K562 (cell line): ENCODE data around the gene GNA14. TPM values are rescaled to one million over a fixed set of nuclear protein-coding genes. Genes with fewer than 3 reads are reported as not detected.

Source experiments
- ATF1 ChIP-seq, 2 experiments: fragments of 450-650 bp in 1 of 2; IDR thresholded peaks; 2 replicates each; pipeline ENCODE4 v1.6.1; 2016; ENCODE audit warnings: missing compliant biosample characterization in 1 of 2, missing genetic modification characterization in 1 of 2
- BCLAF1 ChIP-seq, 2 experiments: fragments of 450-650 bp in 1 of 2; IDR thresholded peaks; 2 replicates each; pipeline ENCODE4 v1.6.1; 2011 to 2017; ENCODE audit warnings: low read depth in 2 of 2, antibody characterized with exemption in 1 of 2, borderline replicate concordance in 1 of 2, low read length in 1 of 2, mild to moderate bottlenecking in 1 of 2, mixed read lengths in 1 of 2; ENCODE audit not compliant: control insufficient read depth in 1 of 2
- BRCA1 ChIP-seq, 2 experiments: fragments of 450-650 bp in 1 of 2; sonication (generic) in 1 of 2; formaldehyde crosslinking in 1 of 2; IDR thresholded peaks; 2 replicates each; pipeline versions ENCODE4 v1.5.0 to v1.6.1; 2017 to 2020; ENCODE audit warnings: mild to moderate bottlenecking in 1 of 2, missing genetic modification reagents in 1 of 2
- FOXJ2 ChIP-seq: fragments of 200-800 bp; sonication (Bioruptor generic); IDR thresholded peaks from 2 replicates; pipeline ENCODE4 v1.6.1; 2016; ENCODE audit warnings: missing genetic modification characterization, missing compliant biosample characterization
- HDAC2 ChIP-seq: fragments of 450-650 bp; IDR thresholded peaks from 2 replicates; pipeline ENCODE4 v1.6.1; 2016; ENCODE audit warnings: mild to moderate bottlenecking
- LCOR ChIP-seq: sonication (generic); formaldehyde crosslinking; IDR thresholded peaks from 2 replicates; pipeline ENCODE4 v1.8.0; 2022; ENCODE audit warnings: mild to moderate bottlenecking, missing genetic modification reagents
- NCOA2 ChIP-seq, 2 experiments: fragments of 450-650 bp; IDR thresholded peaks; 2 replicates each; pipeline ENCODE4 v1.6.1; 2018; ENCODE audit warnings: mild to moderate bottlenecking in 2 of 2, moderate library complexity in 1 of 2; ENCODE audit not compliant: partially characterized antibody in 2 of 2
- PTBP1 ChIP-seq: fragments of 200-400 bp; formaldehyde crosslinking; IDR thresholded peaks from 2 replicates; pipeline ENCODE4 v1.6.1; 2017; ENCODE audit warnings: low read depth, low read length
- TCF7L2 ChIP-seq: fragments of 150-350 bp; IDR thresholded peaks from 2 replicates; pipeline ENCODE4 v1.6.1; 2016; ENCODE audit warnings: low read depth, mild to moderate bottlenecking, low read length, moderate library complexity
- ZFP91 ChIP-seq: sonication (generic); formaldehyde crosslinking; IDR thresholded peaks from 2 replicates; pipeline ENCODE4 v1.8.0; 2022; ENCODE audit warnings: mild to moderate bottlenecking, missing genetic modification reagents
- ZNF586 ChIP-seq: fragments of 450-650 bp; formaldehyde crosslinking; conservative IDR thresholded peaks from 2 replicates; pipeline ENCODE4 v1.4.0; 2020; ENCODE audit warnings: mild to moderate bottlenecking, moderate library complexity
- polyA plus RNA-seq, 8 experiments: library from polyadenylated mRNA; depleted of rRNA in 4 of 8; stranded (reverse) in 5 of 8; unstranded in 3 of 8; fragments of >200 nt; fragmentation: Nextera tagmentation in 2 of 8; fragmentation: Illumina TruSeq in 1 of 8; extraction: Ambion mirVana in 2 of 8; extraction: Trizol in 1 of 8; gene quantifications; 2 replicates each; pipeline versions ENCODE4 v1.2.1 to v1.2.3, GENCODE V29; 2011 to 2014; ENCODE audit warnings: inconsistent platforms in 1 of 8, missing spikeins in 1 of 8
- total RNA-seq, 7 experiments: library from RNA; depleted of rRNA in 6 of 7; stranded (reverse); fragments of >200 nt in 6 of 7; fragmentation: Illumina TruSeq in 2 of 7; extraction: Trizol in 2 of 7; gene quantifications; 2 replicates each; pipeline versions ENCODE4 v1.2.1 to v1.2.3, GENCODE V29; 2011 to 2021; ENCODE audit warnings: low replicate concordance in 1 of 7

The GNA14 gene
- total and polyA plus RNA-seq, 9 of the 15 experiments (the other 6 are each of a cell fraction or from before 2014, with no cell fraction given) = 0.03 to 0.11 (median 0.03) TPM; not detected in 6

- TF ChIP-seq BCLAF1 (IDR thresholded peaks at IDR 0.05; ENCODE audit: borderline replicate concordance in 1 of 2, control insufficient read depth in 1 of 2, low read depth in 2 of 2, low read length in 1 of 2) (no peak), TCF7L2 (no peak), ZNF586 (no peak), PTBP1 (no peak), HDAC2 (no peak), LCOR (CRISPR knock-in tag) (no peak), ZFP91 (no peak), FOXJ2 (tag) (no peak), ATF1 (CRISPR knock-in tag; IDR thresholded peaks at IDR 0.05) (no peak), ATF1 (tag; IDR thresholded peaks at IDR 0.05) (no peak), NCOA2 (IDR thresholded peaks at IDR 0.05; ENCODE audit: partially characterized antibody in 2 of 2) (no peak), BRCA1 (IDR thresholded peaks at IDR 0.05) (no peak), BRCA1 (CRISPR knock-in tag; IDR thresholded peaks at IDR 0.05) (no peak)
- TF ChIP-seq, all 486 proteins: peak for 0
Observed at GRCh38 chr9:77512876-77513275, 135.2 kb downstream of the GNA14 start (continued).
